HG03575 (cell line): ENCODE results near the gene CTAG1B.
"Not testable (repeated sequence)": the region's sequence is repeated elsewhere in the genome, so short reads cannot be mapped to it uniquely, and the experiment has no call there.

Source experiments
- ATAC-seq: cut with Tn5 transposase; IDR thresholded peaks from one replicate; pipeline ENCODE4 v1.9.1; 2021; ENCODE audit not compliant: unreplicated experiment, insufficient number of reproducible peaks, low FRiP score; ENCODE audit errors: extremely low read depth

Gene CTAG1B

DNA sequence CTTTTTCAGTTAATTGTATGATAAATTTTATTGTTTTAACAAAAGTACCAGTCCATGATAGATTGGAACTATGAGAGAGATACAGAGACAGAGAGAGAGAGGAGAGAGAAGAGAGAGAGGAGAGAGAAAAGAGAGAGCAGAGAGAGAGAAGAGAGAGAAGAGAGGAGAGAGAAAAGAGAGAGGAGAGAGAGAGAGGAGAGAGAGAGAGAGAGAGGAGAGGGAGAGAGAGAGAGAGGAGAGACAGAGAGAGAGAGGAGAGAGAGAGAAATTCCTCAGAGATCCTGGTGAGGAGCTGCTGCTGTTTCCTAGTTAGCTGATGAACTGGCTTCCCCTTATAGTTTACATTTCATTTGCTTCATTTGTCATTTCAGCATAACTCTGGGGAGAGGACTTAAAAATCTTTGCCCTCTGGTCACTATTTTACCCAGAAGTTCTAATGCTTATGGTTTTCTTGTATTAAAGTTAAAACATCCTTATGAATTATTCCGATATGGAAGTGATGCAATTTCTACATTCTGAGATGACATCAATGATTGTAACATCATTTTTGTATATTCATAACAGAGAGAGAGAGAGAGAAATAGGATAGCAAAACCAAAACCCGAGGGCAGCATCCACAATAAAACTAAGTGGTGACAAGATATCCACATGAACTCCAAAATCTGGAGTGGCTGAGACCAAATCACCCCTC lies 23.4 kb downstream of the CTAG1B start:
- no peak for ATAC-seq

DNA sequence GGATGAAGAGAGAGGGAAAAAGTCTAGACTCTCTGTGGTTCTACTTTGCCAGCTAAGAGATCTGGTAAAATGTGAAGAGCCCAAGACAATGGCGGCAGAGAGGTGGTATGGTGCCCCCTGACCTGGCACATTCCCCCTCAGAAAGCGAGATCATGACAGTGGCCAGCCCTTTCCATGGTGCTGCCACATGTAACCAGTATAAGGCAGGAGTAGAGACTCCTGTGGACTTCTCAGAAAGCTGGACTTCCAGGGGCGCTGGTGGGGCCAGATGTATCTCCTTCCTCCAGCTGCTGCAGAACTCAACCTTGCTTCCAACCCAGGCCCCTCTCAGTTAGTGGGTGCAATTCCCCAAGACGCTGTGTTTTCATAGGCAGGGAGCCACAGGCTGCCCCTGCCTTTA lies 24.6 kb downstream of the CTAG1B start:
- ATAC-seq, result no peak

DNA sequence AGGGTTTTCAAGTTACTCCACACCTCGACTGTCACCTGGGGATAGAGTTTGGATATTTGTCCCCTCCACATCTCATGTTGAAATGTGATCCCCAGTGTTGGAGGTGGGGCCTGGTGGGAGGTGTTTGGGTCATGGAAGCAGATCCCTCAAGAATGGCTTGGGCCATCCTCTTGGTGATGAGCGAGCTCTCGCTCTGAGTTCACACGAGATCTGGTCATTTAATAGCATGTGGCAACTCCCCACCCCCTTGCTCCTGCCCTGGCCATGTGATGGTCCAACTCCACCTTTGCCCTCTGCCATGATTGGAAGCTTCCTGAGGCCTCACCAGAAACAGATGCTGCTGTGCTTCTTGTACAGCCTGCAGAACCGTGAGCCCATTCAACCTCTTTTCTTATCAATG lies 25.9 kb downstream of the CTAG1B start:
- no peak for ATAC-seq

DNA sequence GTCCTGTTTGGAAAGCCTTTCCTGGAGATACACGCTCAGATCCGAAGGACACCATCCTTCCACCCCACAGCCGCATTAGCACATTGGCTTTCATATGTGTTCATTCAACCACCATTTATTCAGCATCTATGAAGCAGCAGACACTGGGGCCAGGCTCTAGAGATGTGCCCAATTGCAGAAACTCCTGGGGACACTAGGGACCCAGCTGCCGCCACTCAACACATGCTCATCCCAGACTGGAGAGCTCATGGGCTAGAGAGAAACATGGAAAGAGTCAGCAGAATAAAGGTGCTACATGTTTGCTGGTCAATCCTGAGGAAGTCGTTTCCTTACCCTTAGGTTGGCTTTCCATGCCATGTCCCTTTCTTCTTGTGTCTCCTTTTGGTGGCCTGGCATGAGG lies 26.6 kb downstream of the CTAG1B start:
- no peak for ATAC-seq

DNA sequence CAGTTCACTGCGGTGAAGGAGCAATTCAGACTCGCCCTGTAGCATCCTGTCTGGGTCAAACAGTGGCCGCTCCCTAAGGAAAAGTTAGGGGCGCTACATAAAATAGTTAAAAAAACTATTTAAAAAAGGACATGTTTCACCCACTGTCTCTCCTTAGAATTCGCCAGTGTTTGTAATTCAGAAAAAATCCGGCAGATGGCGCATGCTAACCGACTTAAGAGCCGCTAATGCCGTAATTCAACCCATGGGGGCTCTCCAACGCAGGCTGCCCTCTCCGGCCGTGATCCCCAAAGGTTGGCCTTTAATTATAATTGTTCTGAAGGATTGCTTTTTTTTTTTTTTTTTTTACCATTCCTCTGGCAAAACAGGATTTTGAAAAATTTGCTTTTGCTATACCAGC lies 28.7 kb downstream of the CTAG1B start:
- ATAC-seq, result not testable (repeated sequence)

DNA sequence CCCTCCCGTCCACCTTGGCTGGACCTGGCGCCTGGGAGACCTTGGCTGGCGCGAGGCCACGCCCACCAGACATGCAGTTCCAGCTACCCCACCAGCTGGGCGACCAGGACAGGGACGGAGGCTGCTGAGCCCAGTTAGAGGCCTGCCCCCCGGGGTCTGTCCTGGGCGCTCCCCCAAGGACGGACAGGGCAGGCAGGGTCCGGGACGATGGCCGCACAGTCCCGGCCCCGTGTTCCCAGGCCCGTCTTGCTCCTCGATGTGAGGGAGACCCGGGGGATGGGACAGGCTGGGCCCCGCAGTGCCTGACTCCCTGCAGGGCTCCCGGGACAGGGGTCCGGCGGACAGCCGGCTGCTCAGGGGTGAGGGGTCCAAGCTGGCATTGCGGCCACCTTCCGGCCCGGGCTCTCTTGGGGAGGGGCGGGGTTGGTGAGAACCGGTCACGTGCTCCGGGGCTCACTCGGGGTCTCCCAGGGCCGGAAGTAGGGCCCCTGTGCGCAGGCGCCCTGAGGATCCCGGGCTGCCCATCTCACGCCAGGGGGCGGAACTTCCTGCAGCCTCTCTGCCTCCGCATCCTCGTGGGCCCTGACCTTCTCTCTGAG lies 34.4 kb downstream of the CTAG1B start, which contains the start of gene CTAG1A:
TSS of gene CTAG1A (plus strand) at position 549 of the 599 bp plus-strand sequence. CDS start 74 bp downstream, outside the sequence.
- ATAC-seq, result not testable (repeated sequence)

DNA sequence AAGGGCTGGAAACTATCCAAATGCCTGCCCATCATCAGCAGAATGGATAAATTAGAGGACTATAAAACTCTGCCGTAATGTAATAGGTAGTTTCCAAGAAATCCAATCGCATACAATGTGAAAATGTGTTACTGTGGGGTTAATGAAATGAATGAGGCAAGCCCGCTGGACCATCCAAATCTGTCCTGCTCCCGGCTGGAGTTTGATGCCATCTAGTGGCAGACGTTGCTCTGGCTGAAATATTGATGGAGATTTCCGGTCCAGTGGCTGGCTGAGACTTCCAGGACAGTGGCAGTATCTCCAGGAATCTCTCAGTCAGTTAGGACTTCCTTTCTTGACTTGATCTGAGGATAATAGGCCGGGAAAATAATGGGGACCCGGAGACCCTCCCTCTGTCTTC lies 36.1 kb downstream of the CTAG1B start:
- not testable (repeated sequence) for ATAC-seq

DNA sequence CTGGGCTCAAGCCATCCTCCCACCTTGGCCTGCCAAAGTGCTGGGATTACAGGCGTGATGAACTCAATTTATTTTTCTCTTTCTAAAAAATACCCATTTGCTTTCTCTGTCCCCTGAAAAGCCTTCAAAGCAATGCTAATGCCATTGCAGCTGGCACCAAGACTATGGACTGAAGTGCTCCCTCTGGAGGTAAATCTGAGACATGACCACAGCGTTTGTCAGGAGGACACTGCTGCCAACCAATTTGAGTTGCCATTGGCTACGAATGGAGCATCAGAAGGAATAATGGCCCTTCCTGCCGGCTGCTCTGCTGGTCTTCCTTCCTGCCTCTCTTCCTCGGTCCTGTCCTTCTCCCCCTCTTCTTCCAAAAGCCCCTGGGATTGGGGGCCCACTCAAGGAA lies 44.0 kb downstream of the CTAG1B start:
- not testable (repeated sequence) for ATAC-seq

DNA sequence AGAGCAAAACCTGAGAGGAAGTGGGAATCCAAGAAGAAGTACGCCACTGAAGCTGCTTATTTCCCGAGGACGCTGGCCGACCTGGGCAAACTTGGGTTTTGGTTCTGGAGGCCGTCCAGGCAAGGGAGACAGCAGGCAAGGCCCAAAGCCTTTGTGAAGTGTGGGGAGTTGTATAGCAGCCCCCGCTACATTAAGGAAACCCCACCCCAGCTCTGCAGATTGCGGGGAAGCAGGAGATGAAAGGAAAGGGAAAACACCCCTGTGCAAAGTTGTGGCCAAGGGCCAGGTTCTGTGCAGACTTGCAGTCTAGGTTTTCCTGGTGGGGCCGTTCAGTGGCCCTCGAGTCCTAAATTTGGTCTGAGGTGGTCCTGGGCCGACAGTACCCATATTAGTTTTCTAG lies 46.0 kb downstream of the CTAG1B start:
- ATAC-seq, result not testable (repeated sequence)

DNA sequence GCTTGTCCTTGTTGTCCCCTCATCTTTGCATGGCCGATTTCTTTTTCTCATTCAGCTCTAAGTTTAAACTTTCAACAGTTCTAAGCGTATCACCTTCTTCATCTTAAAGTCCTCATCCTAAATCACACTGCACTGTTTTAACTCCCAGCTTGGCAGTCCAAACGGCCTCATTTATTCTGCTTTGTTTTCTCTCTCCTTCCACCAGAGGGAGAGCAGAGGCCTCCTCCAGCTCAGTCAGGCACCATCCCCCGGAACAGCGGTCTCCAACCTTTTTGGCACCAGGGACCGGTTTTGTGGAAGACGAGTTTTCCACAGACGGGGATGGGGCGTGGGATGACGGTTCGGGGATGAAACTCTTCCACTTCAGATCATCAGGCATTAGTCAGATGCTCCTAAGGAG lies 48.7 kb downstream of the CTAG1B start:
- ATAC-seq, result not testable (repeated sequence)
